Measurements from ENCODE around the gene ERCC3.

ERCC3 gene

GRCh38 chr2:127293748-127294562, at the start of gene ERCC3:
ERCC3 (minus strand) TSS chr2:127294144; CDS start chr2:127294081, 63 bp downstream.
- Histone ChIP-seq H3K27ac (peak within 1 kb of the TSS; percentile 63 to 96 (median 87)), H3K4me3 (peak within 1 kb of the TSS; percentile 76 to 99 (median 95))

- no peak overlapping the region for H3K4me3 ChIP-seq
- H3K27ac ChIP-seq, result no peak overlapping the region
Observed at GRCh38 chr2:127343277-127343676, 49.3 kb upstream of the ERCC3 start.

- no peak overlapping the region for H3K27ac ChIP-seq
- H3K4me3 ChIP-seq, result no peak overlapping the region
Observed at GRCh38 chr2:127342101-127342500, 48.2 kb upstream of the ERCC3 start.

- Histone ChIP-seq H3K27ac (no peak overlapping the region), H3K4me3 (no peak overlapping the region)
Observed at GRCh38 chr2:127332335-127332734, 38.4 kb upstream of the ERCC3 start.

- Histone ChIP-seq H3K27ac (no peak overlapping the region), H3K4me3 (no peak overlapping the region)
Observed at GRCh38 chr2:127330753-127331152, 36.8 kb upstream of the ERCC3 start.

- no peak overlapping the region for H3K27ac ChIP-seq
- no peak overlapping the region for H3K4me3 ChIP-seq
Observed at GRCh38 chr2:127326289-127326945, 32.5 kb upstream of the ERCC3 start.

- Histone ChIP-seq H3K4me3 (no peak overlapping the region), H3K27ac (no peak overlapping the region)
Observed at GRCh38 chr2:127324635-127325034, 30.7 kb upstream of the ERCC3 start.

- H3K27ac ChIP-seq, result no peak overlapping the region
Observed at GRCh38 chr2:127321303-127321702, 27.4 kb upstream of the ERCC3 start.

GRCh38 chr2:127320586-127321275, 26.8 kb upstream of the ERCC3 start:
- Histone ChIP-seq H3K4me3 (no peak overlapping the region), H3K27ac (no peak overlapping the region)

More at GRCh38 chr2:127321303-127321702, 27.4 kb upstream of the ERCC3 start:
- H3K4me3 ChIP-seq, result no peak overlapping the region

GRCh38 chr2:127320067-127320466, 26.1 kb upstream of the ERCC3 start:
- no peak overlapping the region for H3K27ac ChIP-seq
- H3K4me3 ChIP-seq, result no peak overlapping the region

- Histone ChIP-seq H3K27ac (no peak overlapping the region), H3K4me3 (no peak overlapping the region)
Observed at GRCh38 chr2:127314193-127314988, 20.4 kb upstream of the ERCC3 start.

- Histone ChIP-seq H3K4me3 (no peak overlapping the region), H3K27ac (no peak overlapping the region)
Observed at GRCh38 chr2:127313406-127313805, 19.5 kb upstream of the ERCC3 start.

- Histone ChIP-seq H3K27ac (no peak overlapping the region), H3K4me3 (no peak overlapping the region)
Observed at GRCh38 chr2:127310980-127311379, 17.0 kb upstream of the ERCC3 start.

GRCh38 chr2:127309468-127309867, 15.5 kb upstream of the ERCC3 start:
- Histone ChIP-seq H3K4me3 (no peak overlapping the region), H3K27ac (no peak overlapping the region)

- H3K4me3 ChIP-seq, result no peak overlapping the region
- no peak overlapping the region for H3K27ac ChIP-seq
Observed at GRCh38 chr2:127308586-127309138, 14.7 kb upstream of the ERCC3 start.

- no peak overlapping the region for H3K27ac ChIP-seq
- H3K4me3 ChIP-seq, result no peak overlapping the region
Observed at GRCh38 chr2:127305990-127306585, 12.1 kb upstream of the ERCC3 start.

- Histone ChIP-seq H3K4me3 (no peak overlapping the region), H3K27ac (no peak overlapping the region)
Observed at GRCh38 chr2:127302168-127302567, 8.2 kb upstream of the ERCC3 start.

GRCh38 chr2:127293386-127293747, 577 bp downstream of the ERCC3 start:
- peak overlapping the region; percentile 63 to 96 (median 87) for H3K27ac ChIP-seq
- peak overlapping the region; percentile 76 to 99 (median 95) for H3K4me3 ChIP-seq

- Histone ChIP-seq H3K27ac (no peak overlapping the region), H3K4me3 (no peak overlapping the region)
Observed at GRCh38 chr2:127288274-127288673, 5.7 kb downstream of the ERCC3 start.
